Prostate gland (tissue), 2 donors: Measurements from ENCODE around the gene ASB6. TPM values are rescaled to one million over a fixed set of nuclear protein-coding genes. Genes with fewer than 3 reads are reported as not detected.

ENCODE experiments used
- DNase-seq: peaks from one replicate; pipeline ENCODE4 v3.0.0-alpha.2; 2019; ENCODE audit warnings: low spot score
- H3K27ac ChIP-seq, 2 donors: fragments of 200-600 bp; sonication (generic); 2 replicates each; pipeline ENCODE4 v1.5.1; 2017 to 2019
- H3K27me3 ChIP-seq: fragments of 200-600 bp; sonication (generic); replicated peaks from 2 replicates; pipeline ENCODE4 v1.5.1; 2019; ENCODE audit not compliant: insufficient read depth
- H3K36me3 ChIP-seq, 2 donors: fragments of 200-600 bp; sonication (generic); 1 replicate in 1 of 2; 2 replicates in 1 of 2; pipeline versions ENCODE4 v1.5.1 to v1.8.1; 2017 to 2019
- H3K4me1 ChIP-seq: fragments of 200-600 bp; sonication (generic); replicated peaks from 2 replicates; pipeline ENCODE4 v1.5.1; 2019
- H3K4me3 ChIP-seq, 2 donors: fragments of 200-600 bp; sonication (generic); 2 replicates each; pipeline ENCODE4 v1.5.1; 2017 to 2019
- H3K9me3 ChIP-seq: fragments of 200-600 bp; sonication (generic); 2 replicates; pipeline ENCODE4 v1.5.1; 2017
- POLR2A ChIP-seq: fragments of 450-650 bp; IDR thresholded peaks from one replicate; pipeline ENCODE4 v1.6.1; 2016; ENCODE audit warnings: antibody characterized with exemption, mild to moderate bottlenecking
- POLR2AphosphoS5 ChIP-seq: sonication (generic); formaldehyde crosslinking; IDR thresholded peaks from one replicate; pipeline ENCODE4 v1.6.1; 2017; ENCODE audit warnings: antibody characterized with exemption
- WGBS: methylation state at CpG from one replicate; pipeline ENCODE4 v1.1.5; 2018; 5-methylcytosine and 5-hydroxymethylcytosine counted together
- intact Hi-C: fragments of 100-400 bp; cut with DNase I; formaldehyde crosslinking; loops from one replicate; pipeline ENCODE4 v1.14.2; 2022
- total RNA-seq, 2 donors: library from RNA; depleted of rRNA; stranded (reverse); fragments of >200 nt; gene quantifications; one replicate each; pipeline ENCODE4 v1.1.0, GENCODE V29; 2016
- TF ChIP-seq, protein P1 (sequence below), 4 experiments: fragments of 200-600 bp in 2 of 4; fragments of 450-650 bp in 2 of 4; sonication (generic) in 2 of 4; IDR thresholded peaks; 1 replicate in 3 of 4; 2 replicates in 1 of 4; pipeline ENCODE4 v1.5.1; 2016 to 2019; ENCODE audit warnings: antibody characterized with exemption in 4 of 4, mild to moderate bottlenecking in 2 of 4, moderate library complexity in 2 of 4

Gene ASB6
- total RNA-seq, 2 donors from 2014 or later = 25.2 to 50.3 TPM

DNA sequence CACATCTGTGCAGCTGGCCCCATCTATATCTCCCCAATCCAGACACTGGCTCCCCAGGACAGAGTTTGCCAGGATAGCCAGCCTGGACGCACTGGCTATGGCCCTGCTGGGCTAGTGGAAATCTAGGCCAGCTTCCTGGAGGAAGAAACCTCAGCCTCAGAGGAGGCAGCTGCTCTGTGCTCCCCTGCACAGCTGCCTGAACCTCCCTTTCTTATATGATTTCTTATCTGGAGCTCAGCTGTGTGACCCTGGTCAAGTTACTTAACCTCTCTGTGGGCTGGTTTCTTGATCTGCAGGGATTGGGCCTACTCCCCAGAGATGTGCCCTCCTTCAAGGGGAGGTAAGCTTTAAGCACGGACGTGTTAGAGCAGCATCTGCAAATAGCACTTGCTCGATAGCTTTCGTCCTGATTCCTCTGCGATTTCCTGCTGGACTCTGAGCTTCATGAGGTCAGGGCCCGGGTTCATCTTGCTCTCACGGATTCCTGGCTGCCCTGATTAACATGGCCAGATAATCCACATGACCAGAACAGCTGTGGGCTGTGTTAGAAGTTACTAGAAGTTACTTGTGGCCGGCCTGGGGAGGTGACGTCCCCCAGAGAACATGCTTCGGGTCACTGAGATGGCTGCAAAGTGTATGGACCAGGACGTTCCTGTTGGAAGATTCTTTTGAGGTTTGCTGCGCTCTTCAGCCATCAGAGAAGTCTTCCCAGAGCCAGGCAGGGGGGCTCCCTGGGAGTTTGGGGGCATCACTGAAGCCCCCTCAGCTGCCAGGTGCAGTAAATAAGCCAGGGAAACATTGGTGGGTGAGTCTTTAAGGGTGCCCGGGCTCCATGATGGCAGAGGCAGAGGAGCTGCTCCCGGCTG lies 35.6 kb downstream of the ASB6 start:
- 76% methylated on average over 15 of the region's 15 CpGs for WGBS
- TF ChIP-seq POLR2A (no peak), POLR2AphosphoS5 (no peak)
- TF ChIP-seq, protein P1, sequence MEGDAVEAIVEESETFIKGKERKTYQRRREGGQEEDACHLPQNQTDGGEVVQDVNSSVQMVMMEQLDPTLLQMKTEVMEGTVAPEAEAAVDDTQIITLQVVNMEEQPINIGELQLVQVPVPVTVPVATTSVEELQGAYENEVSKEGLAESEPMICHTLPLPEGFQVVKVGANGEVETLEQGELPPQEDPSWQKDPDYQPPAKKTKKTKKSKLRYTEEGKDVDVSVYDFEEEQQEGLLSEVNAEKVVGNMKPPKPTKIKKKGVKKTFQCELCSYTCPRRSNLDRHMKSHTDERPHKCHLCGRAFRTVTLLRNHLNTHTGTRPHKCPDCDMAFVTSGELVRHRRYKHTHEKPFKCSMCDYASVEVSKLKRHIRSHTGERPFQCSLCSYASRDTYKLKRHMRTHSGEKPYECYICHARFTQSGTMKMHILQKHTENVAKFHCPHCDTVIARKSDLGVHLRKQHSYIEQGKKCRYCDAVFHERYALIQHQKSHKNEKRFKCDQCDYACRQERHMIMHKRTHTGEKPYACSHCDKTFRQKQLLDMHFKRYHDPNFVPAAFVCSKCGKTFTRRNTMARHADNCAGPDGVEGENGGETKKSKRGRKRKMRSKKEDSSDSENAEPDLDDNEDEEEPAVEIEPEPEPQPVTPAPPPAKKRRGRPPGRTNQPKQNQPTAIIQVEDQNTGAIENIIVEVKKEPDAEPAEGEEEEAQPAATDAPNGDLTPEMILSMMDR (IDR thresholded peaks at IDR 0.05) = no peak
- Histone ChIP-seq H3K9me3 (no peaks in the 10 kb centered on the region), H3K4me3 (no peak overlapping the region), H3K36me3 (no peaks in the 10 kb centered on the region), H3K4me1 (peaks cover 6% of the 10 kb centered on the region), H3K27me3 (no peaks in the 10 kb centered on the region), H3K27ac (peak overlapping the region; percentile 89 to 94)
- intact Hi-C loops = loop anchor here (5.0 to 10.0 kb wide), 2 partner anchors 222 to 284 kb away; no protein-coding TSS in a partner anchor
- DNase-seq = no peak

DNA sequence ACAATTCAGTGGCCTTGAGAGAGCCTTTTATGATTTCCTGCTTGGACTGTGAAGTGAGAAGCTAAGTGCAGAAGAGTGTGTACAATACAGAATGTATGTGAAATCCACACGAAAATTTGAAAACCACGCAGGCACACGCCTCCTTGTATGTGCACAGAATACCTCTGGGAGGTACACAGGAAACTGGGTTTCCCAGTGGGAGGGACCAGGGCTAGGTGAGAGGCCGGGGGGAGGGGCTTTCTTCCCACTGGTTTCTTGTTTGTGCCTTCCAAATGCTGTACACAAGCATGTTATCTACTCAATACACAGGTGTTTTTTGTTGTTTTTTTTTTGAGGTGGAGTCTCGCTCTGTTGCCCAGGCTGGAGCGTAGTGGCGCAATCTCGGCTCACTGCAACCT lies 37.2 kb downstream of the ASB6 start:
- WGBS = 64% methylated on average over 8 of the region's 8 CpGs
- Histone ChIP-seq H3K4me1 (peaks cover 3% of the 10 kb centered on the region), H3K9me3 (no peaks in the 10 kb centered on the region), H3K36me3 (no peaks in the 10 kb centered on the region), H3K4me3 (no peak overlapping the region), H3K27ac (peak overlapping the region in 1 of 2 donors; percentile 49), H3K27me3 (no peaks in the 10 kb centered on the region)
- no peak for DNase-seq
- intact Hi-C loops = loop anchor here (5.0 to 10.0 kb wide), 2 partner anchors 220 to 282 kb away; no protein-coding TSS in a partner anchor
- TF ChIP-seq POLR2A (no peak), POLR2AphosphoS5 (no peak)
- TF ChIP-seq, protein P1 (IDR thresholded peaks at IDR 0.05) = no peak

DNA sequence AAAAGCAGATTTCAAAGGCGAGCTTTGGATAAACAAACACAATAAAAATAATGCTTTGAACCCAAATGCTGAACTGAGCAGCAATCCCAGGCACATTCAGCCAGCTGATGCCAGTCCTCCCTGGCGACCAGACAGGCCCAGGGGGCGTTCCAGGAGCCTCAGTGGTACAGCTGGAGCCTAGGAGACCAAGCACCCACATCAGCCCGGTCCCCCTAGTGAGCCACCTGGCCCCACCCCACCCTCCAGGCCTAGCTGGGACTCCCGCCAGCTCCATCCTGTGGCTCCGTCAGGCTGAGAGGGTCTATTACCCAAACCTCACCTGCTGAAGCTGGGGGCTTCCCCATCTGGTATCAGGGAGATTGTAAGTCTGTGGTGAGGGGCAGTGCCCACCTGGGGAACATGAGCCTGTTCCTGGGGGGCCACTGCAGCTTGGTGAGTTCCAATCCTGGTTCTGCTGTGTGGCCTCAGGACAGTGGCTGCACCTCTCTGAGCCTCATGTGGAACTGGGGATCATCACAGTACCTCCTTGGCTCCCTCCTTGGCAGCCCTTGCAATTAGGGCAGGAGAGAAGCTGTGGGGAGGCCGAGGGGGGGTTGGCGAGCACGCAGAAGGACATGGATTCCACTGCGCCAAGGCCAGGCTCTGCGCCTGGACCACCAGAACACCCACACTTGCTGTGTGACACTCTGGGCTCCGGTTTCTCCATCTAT lies 37.7 kb downstream of the ASB6 start:
- TF ChIP-seq, protein P1 (IDR thresholded peaks at IDR 0.05) = no peak
- TF ChIP-seq POLR2A = no peak
- TF ChIP-seq POLR2AphosphoS5 = no peak
- Histone ChIP-seq H3K4me3 (no peak overlapping the region), H3K9me3 (no peaks in the 10 kb centered on the region), H3K27me3 (no peaks in the 10 kb centered on the region), H3K4me1 (peaks cover 3% of the 10 kb centered on the region), H3K36me3 (no peaks in the 10 kb centered on the region), H3K27ac (peak overlapping the region in 1 of 2 donors; percentile 49)
- intact Hi-C loops = loop anchor here (10.0 kb wide), 1 partner anchor 219 kb away; no protein-coding TSS in a partner anchor
- DNase-seq = no peak
- WGBS = 58% methylated on average over 12 of the region's 12 CpGs

GRCh38 chr9:129602598-129603415 lies 39.1 kb downstream of the ASB6 start:
- Histone ChIP-seq H3K36me3 (no peaks in the 10 kb centered on the region), H3K27ac (peak overlapping the region in 1 of 2 donors; percentile 49), H3K4me1 (peaks cover 8% of the 10 kb centered on the region), H3K4me3 (no peak overlapping the region), H3K27me3 (no peaks in the 10 kb centered on the region), H3K9me3 (no peaks in the 10 kb centered on the region)
- intact Hi-C loops = loop anchor here (10.0 kb wide), 1 partner anchor 218 kb away; no protein-coding TSS in a partner anchor
- 52% methylated on average over 10 of the region's 10 CpGs for WGBS
- TF ChIP-seq, protein P1 (IDR thresholded peaks at IDR 0.05) = no peak
- TF ChIP-seq POLR2A = no peak
- no peak for TF ChIP-seq POLR2AphosphoS5
- no peak for DNase-seq
